Nephron progenitor cell (in vitro differentiated cells): ENCODE measurements around the gene IGFLR1.

ENCODE experiments used
- DNase-seq: peaks from one replicate; pipeline ENCODE4 v3.0.0; 2021
- H3K27ac Mint-ChIP-seq: 2 replicates; pipeline ENCODE4 v1.8.0; 2021; ENCODE audit warnings: mild to moderate bottlenecking, moderate library complexity, mixed read lengths
- H3K27me3 Mint-ChIP-seq: 2 replicates; pipeline ENCODE4 v1.8.0; 2021; ENCODE audit warnings: mild to moderate bottlenecking, low read depth, mixed read lengths; ENCODE audit not compliant: poor library complexity
- H3K36me3 Mint-ChIP-seq: 2 replicates; pipeline ENCODE4 v1.8.0; 2021; ENCODE audit warnings: low read depth, mixed read lengths
- H3K4me1 Mint-ChIP-seq: 2 replicates; pipeline ENCODE4 v1.8.0; 2021; ENCODE audit warnings: mixed read lengths
- H3K4me3 Mint-ChIP-seq: 2 replicates; pipeline ENCODE4 v1.8.0; 2021; ENCODE audit warnings: mild to moderate bottlenecking, moderate library complexity, mixed read lengths
- H3K9me3 Mint-ChIP-seq: 2 replicates; pipeline ENCODE4 v1.8.0; 2021; ENCODE audit warnings: mild to moderate bottlenecking, moderate library complexity, mixed read lengths
- TF ChIP-seq, protein P1 (sequence below): fragments of 200-600 bp; sonication (generic); IDR thresholded peaks from 2 replicates; pipeline ENCODE4 v1.5.0; 2021; ENCODE audit warnings: antibody characterized with exemption

The IGFLR1 gene

DNA sequence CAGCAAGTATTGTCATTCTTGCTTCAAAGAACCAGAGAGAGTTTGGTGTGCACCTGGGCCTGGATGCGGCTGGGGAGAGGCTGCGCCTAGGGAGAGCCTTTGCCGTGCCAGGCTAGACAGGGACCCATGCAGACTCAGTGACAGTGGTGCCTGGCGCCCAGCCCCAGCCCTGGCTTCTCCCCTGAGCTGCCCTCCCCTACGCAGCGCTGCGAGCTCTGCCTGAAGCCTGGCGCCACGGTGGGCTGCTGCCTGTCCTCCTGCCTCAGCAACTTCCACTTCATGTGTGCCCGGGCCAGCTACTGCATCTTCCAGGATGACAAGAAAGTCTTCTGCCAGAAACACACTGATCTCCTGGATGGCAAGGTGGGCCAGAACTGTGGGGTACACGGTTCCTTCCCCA is 12.5 kb downstream of the IGFLR1 start:
- no peak for DNase-seq
- Mint-ChIP-seq H3K27ac (no peak overlapping the region), H3K9me3 (no peaks in the 10 kb centered on the region), H3K27me3 (no peaks in the 10 kb centered on the region), H3K36me3 (peaks cover 48% of the 10 kb centered on the region), H3K4me3 (no peak overlapping the region), H3K4me1 (no peaks in the 10 kb centered on the region)
- TF ChIP-seq, protein P1, sequence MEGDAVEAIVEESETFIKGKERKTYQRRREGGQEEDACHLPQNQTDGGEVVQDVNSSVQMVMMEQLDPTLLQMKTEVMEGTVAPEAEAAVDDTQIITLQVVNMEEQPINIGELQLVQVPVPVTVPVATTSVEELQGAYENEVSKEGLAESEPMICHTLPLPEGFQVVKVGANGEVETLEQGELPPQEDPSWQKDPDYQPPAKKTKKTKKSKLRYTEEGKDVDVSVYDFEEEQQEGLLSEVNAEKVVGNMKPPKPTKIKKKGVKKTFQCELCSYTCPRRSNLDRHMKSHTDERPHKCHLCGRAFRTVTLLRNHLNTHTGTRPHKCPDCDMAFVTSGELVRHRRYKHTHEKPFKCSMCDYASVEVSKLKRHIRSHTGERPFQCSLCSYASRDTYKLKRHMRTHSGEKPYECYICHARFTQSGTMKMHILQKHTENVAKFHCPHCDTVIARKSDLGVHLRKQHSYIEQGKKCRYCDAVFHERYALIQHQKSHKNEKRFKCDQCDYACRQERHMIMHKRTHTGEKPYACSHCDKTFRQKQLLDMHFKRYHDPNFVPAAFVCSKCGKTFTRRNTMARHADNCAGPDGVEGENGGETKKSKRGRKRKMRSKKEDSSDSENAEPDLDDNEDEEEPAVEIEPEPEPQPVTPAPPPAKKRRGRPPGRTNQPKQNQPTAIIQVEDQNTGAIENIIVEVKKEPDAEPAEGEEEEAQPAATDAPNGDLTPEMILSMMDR: no peak

DNA sequence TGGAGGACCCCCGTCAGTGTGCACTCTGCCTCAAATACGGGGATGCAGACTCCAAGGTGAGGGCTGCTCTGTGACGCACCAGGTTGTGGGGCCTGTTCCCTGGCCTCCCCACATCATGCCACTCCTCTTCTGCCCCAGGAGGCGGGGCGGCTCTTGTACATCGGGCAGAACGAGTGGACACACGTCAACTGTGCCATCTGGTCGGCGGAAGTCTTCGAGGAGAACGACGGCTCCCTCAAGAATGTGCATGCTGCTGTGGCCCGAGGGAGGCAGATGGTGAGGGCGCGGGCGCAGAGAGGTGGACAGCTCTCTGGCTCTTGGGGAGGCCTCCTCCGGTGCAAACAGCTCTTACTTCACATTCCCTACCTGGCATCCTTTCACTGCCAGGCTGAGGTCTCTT is 13.2 kb downstream of the IGFLR1 start:
- H3K4me1 Mint-ChIP-seq: no peaks in the 10 kb centered on the region
- TF ChIP-seq, protein P1: no peak
- H3K36me3 Mint-ChIP-seq: peaks cover 45% of the 10 kb centered on the region
- no peaks in the 10 kb centered on the region for H3K27me3 Mint-ChIP-seq
- H3K27ac Mint-ChIP-seq: no peak overlapping the region
- no peak for DNase-seq
- no peak overlapping the region for H3K4me3 Mint-ChIP-seq
- no peaks in the 10 kb centered on the region for H3K9me3 Mint-ChIP-seq

DNA sequence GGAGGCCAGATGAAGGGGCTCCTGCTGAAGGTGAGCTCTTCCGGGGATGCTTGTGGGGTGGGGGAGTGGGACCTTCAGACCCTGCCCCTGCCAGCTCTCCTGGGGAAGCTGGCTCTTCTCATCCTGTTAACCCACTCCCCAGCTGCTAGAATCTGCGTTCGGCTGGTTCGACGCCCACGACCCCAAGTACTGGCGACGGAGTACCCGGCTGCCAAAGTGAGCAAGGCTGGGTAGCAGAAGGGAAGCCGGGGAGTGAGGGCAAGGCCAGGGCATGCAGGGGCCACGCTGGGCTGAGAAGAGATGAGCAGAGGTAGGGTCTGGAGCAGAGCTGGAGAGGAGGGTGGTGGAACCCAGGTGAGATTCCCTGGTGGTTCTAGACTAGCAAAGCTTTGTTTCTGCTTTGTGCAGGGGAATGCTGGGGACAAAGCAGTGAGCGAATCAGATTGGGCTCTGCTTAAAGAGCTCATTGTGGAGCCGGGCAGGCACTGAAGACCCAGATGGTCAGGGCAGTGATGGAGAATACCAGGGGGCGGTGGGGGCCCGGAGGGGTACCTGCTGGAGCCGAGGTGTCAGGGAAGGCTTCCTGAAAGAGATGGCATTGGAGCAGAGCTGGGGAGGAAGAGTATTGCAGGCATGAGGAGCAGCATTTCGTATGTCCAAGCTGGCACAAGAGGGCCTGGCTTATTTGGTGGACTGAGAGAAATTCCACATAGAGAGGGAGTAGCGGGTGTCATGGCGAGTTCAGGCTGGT is 14.1 kb downstream of the IGFLR1 start:
- Mint-ChIP-seq H3K27me3 (no peaks in the 10 kb centered on the region), H3K4me1 (no peaks in the 10 kb centered on the region)
- no peak for DNase-seq

DNA sequence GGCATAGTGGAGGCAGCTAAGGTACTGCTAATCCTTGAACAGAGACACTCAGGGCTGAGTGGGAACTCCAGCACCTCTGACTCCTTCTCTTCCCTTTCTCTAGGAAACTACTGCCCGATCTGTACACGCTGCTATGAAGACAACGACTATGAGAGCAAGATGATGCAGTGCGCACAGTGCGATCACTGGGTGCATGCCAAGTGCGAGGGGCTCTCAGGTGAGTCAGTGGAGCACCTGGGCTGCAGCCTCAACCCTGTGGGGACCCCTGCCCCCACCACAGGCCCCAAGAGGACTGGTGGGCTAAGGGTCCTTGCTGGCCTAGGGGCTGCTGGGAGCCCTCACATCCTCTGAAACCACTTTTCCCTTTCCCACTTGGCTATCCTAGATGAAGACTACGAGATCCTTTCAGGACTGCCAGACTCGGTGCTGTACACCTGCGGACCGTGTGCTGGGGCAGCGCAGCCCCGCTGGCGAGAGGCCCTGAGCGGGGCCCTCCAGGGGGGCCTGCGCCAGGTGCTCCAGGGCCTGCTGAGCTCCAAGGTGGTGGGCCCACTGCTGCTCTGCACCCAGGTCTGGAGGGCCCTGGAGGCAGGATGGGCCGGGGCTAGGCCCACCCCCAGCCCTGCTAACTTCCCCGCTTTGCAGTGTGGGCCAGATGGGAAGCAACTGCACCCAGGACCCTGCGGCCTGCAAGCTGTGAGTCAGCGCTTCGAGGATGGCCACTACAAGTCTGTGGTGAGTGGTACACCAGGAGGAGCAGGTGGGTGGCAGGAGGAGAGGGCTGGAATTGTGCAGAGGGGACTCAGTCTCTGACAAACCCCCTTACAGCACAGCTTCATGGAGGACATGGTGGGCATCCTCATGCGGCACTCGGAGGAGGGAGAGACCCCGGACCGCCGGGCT is 14.9 kb downstream of the IGFLR1 start:
- Mint-ChIP-seq H3K4me1 (no peaks in the 10 kb centered on the region), H3K4me3 (no peak overlapping the region), H3K36me3 (peaks cover 49% of the 10 kb centered on the region), H3K27me3 (no peaks in the 10 kb centered on the region), H3K9me3 (no peaks in the 10 kb centered on the region), H3K27ac (no peak overlapping the region)
- DNase-seq: no peak
- TF ChIP-seq, protein P1: no peak

More for the DNA sequence above, 14.1 kb downstream of the IGFLR1 start:
- TF ChIP-seq, protein P1: no peak
- peaks cover 48% of the 10 kb centered on the region for H3K36me3 Mint-ChIP-seq
- no peaks in the 10 kb centered on the region for H3K9me3 Mint-ChIP-seq
- no peak overlapping the region for H3K27ac Mint-ChIP-seq
- no peak overlapping the region for H3K4me3 Mint-ChIP-seq

DNA sequence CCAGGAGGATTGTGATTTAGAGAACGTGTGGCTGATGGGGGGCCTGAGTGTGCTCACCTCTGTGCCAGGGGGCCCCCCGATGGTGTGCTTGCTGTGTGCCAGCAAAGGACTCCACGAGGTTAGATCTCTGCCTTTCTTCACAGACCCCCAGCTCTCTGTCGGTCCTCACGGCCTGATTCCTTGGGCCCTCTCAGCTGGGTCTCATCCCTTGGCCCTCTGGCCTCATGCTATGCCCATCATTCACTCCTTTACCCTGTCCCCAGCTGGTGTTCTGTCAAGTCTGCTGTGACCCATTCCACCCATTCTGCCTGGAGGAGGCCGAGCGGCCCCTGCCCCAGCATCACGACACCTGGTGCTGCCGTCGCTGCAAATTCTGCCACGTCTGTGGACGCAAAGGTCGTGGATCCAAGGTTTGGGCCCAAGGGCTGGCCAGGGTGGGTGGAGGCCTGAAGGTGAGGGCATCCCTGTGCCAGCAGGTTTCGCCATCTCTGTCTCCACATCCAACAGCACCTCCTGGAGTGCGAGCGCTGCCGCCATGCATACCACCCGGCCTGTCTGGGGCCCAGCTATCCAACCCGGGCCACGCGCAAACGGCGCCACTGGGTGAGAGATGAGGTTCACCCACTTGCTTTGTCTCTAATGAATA is 16.9 kb downstream of the IGFLR1 start:
- H3K36me3 Mint-ChIP-seq: peaks cover 41% of the 10 kb centered on the region
- no peaks in the 10 kb centered on the region for H3K27me3 Mint-ChIP-seq
- TF ChIP-seq, protein P1: no peak
- no peak for DNase-seq
- peaks cover under 1% of the 10 kb centered on the region for H3K4me1 Mint-ChIP-seq
- no peaks in the 10 kb centered on the region for H3K9me3 Mint-ChIP-seq
- H3K4me3 Mint-ChIP-seq: no peak overlapping the region
- no peak overlapping the region for H3K27ac Mint-ChIP-seq
